NB4 (cell line): Measurements from ENCODE around the gene CREB5.

Source experiments
- DNase-seq: peaks from one replicate; pipeline ENCODE4 v3.0.0; 2010; ENCODE audit warnings: low read depth
- H3K4me3 ChIP-seq: one replicate; pipeline ENCODE4 v1.5.1; 2011; ENCODE audit warnings: mild to moderate bottlenecking, low read depth, low read length, moderate library complexity
- MYC ChIP-seq: IDR thresholded peaks from 2 replicates; pipeline ENCODE4 v1.6.1; 2011; ENCODE audit warnings: low read depth, low read length
- POLR2A ChIP-seq: IDR thresholded peaks from 2 replicates; pipeline ENCODE4 v1.6.1; 2011; ENCODE audit warnings: mild to moderate bottlenecking; ENCODE audit not compliant: insufficient read length; ENCODE audit errors: extremely low read depth
- TF ChIP-seq, protein P1 (sequence below): IDR thresholded peaks from one replicate; pipeline ENCODE4 v1.5.1; 2012; ENCODE audit warnings: low read depth, low read length
- TF ChIP-seq, protein P2 (sequence below): IDR thresholded peaks from 2 replicates; pipeline ENCODE4 v1.6.1; 2011; ENCODE audit warnings: low read depth, low read length

CREB5 gene

GRCh38 chr7:28413011-28413410 is 693 bp downstream of the CREB5 start:
- TF ChIP-seq, protein P1, sequence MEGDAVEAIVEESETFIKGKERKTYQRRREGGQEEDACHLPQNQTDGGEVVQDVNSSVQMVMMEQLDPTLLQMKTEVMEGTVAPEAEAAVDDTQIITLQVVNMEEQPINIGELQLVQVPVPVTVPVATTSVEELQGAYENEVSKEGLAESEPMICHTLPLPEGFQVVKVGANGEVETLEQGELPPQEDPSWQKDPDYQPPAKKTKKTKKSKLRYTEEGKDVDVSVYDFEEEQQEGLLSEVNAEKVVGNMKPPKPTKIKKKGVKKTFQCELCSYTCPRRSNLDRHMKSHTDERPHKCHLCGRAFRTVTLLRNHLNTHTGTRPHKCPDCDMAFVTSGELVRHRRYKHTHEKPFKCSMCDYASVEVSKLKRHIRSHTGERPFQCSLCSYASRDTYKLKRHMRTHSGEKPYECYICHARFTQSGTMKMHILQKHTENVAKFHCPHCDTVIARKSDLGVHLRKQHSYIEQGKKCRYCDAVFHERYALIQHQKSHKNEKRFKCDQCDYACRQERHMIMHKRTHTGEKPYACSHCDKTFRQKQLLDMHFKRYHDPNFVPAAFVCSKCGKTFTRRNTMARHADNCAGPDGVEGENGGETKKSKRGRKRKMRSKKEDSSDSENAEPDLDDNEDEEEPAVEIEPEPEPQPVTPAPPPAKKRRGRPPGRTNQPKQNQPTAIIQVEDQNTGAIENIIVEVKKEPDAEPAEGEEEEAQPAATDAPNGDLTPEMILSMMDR, result no peak
- TF ChIP-seq POLR2A (no peak), MYC (no peak)
- TF ChIP-seq, protein P2, sequence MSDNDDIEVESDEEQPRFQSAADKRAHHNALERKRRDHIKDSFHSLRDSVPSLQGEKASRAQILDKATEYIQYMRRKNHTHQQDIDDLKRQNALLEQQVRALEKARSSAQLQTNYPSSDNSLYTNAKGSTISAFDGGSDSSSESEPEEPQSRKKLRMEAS, result no peak
- no peak for DNase-seq
- no peak overlapping the region for H3K4me3 ChIP-seq

- TF ChIP-seq, protein P2, result no peak
- TF ChIP-seq MYC (no peak), POLR2A (no peak)
- TF ChIP-seq, protein P1, result no peak
- no peak for DNase-seq
- H3K4me3 ChIP-seq, result no peak overlapping the region
Measured at GRCh38 chr7:28414453-28414852, 2.1 kb downstream of the CREB5 start.

DNA sequence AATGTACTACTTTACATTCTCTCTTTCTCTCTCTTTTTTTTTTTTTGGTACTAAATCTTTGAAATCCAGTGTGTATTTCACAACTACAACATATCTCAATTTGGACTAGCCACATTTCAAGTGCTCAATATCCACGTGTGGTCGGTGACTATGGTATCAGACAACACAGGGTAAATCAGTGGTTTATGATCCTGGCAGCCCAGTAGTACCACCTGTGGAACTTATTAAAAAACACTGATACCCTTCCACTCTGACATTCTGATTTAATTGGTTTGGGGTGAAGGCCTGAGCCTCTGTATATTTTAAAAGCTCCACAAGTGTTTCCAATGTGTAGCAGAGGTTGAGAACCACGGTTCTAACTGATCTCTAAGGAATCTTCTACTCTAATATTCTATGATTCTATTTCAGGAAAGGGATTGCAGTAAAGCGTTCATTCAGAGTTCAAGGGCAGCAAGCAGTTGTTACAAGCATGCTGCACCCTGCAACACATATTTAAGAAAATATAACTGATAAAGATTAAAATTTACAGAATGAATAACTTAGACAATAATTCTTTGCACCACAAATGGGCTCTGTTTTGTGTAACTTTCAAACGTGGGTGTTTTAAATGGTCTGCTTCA is 5.1 kb downstream of the CREB5 start:
- TF ChIP-seq, protein P1, result no peak
- TF ChIP-seq, protein P2, result no peak
- TF ChIP-seq POLR2A (no peak), MYC (no peak)
- no peak overlapping the region for H3K4me3 ChIP-seq
- no peak for DNase-seq

DNA sequence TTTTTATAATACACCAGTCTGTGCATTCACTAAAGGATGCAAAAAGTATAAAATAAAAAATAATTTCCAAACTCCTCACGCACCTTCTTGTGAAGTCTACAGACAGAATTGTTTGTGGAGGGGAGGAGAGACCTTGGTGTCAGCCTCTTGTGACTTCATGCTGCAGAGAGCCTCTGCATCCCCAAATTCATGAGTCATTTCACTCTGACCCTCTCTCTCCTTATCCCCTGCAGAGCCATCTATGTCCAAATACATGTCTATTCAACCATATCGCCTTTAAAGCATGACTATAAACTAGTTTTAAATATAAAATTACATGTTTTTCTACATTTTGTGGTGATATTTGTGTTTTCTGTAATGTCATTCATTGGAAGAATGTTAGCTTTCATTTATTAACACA is 6.0 kb downstream of the CREB5 start:
- TF ChIP-seq, protein P2, result no peak
- TF ChIP-seq MYC, result no peak
- no peak for DNase-seq
- H3K4me3 ChIP-seq, result no peak overlapping the region

DNA sequence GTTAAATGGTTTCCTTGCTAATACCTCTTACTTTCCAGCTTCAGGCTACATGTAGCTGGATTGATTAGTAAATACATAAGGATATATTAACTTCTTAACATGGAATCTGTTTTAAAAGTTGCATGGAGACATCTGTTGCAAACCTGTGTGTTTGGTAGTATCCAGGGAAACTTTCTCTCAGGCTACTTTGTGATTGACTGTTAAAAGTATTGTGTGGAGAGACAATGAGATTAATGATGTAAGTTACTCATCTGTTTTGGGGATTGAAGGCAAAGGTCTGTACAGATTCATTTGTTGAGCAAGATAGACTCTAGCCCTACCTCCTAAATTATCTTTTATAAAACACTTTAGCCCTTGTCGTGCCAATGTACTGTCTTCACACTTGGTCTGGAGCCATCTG is 6.6 kb downstream of the CREB5 start:
- DNase-seq, result no peak
- no peak overlapping the region for H3K4me3 ChIP-seq
- no peak for TF ChIP-seq MYC
- no peak for TF ChIP-seq POLR2A
- TF ChIP-seq, protein P1, result no peak
- TF ChIP-seq, protein P2, result no peak

GRCh38 chr7:28419716-28420115 is 7.4 kb downstream of the CREB5 start:
- DNase-seq, result no peak
- H3K4me3 ChIP-seq, result no peak overlapping the region
- TF ChIP-seq POLR2A (no peak), MYC (no peak)
- TF ChIP-seq, protein P2, result no peak
- TF ChIP-seq, protein P1, result no peak
